Large intestine (tissue), 3 donors: ENCODE data around the gene ZNF652. TPM values are rescaled to one million over a fixed set of nuclear protein-coding genes. Genes with fewer than 3 reads are reported as not detected.

ENCODE experiments used
- DNase-seq, 2 donors: peaks; one replicate each; pipeline versions ENCODE4 v3.0.0 to v3.0.0-alpha.2; 2013
- H3K27ac ChIP-seq: one replicate; pipeline ENCODE4 v1.5.1; 2013; ENCODE audit warnings: low read length
- H3K27me3 ChIP-seq: 2 replicates; pipeline ENCODE4 v1.6.1; 2013; ENCODE audit warnings: low read length; ENCODE audit not compliant: control insufficient read depth, insufficient read depth
- H3K36me3 ChIP-seq: 2 replicates; pipeline ENCODE4 v1.6.1; 2013; ENCODE audit warnings: low read length; ENCODE audit not compliant: control insufficient read depth, insufficient read depth
- H3K4me1 ChIP-seq: one replicate; pipeline ENCODE4 v1.6.1; 2013; ENCODE audit warnings: low read length; ENCODE audit not compliant: control insufficient read depth, insufficient read depth
- H3K4me3 ChIP-seq: one replicate; pipeline ENCODE4 v1.5.1; 2013; ENCODE audit warnings: low read length
- H3K9me3 ChIP-seq: one replicate; pipeline ENCODE4 v1.6.1; 2013; ENCODE audit warnings: mild to moderate bottlenecking, low read depth, low read length, moderate library complexity; ENCODE audit not compliant: control insufficient read depth
- WGBS: methylation state at CpG from one replicate; pipeline ENCODE4 v1.1.5; 2013; ENCODE audit warnings: low lambda C conversion rate; ENCODE audit not compliant: insufficient coverage; 5-methylcytosine and 5-hydroxymethylcytosine counted together
- polyA plus RNA-seq: library from polyadenylated mRNA; unstranded; fragments of 120-200 nt; gene quantifications from one replicate; pipeline ENCODE4 v1.2.1, GENCODE V29; 2013

ZNF652 gene
- polyA plus RNA-seq, 1 donor: 20.1 TPM

GRCh38 chr17:49252148-49252695 is 109.8 kb downstream of the ZNF652 start:
- DNase-seq: peak in 1 of 2 donors; percentile 37
- no peaks in the 10 kb centered on the region for H3K36me3 ChIP-seq
- WGBS: no CpG with 5 or more reads among the region's 6 CpGs

GRCh38 chr17:49249890-49250522 is 112.0 kb downstream of the ZNF652 start:
- Histone ChIP-seq H3K27ac (no peak overlapping the region), H3K4me1 (no peaks in the 10 kb centered on the region), H3K4me3 (no peak overlapping the region), H3K9me3 (no peaks in the 10 kb centered on the region), H3K27me3 (no peaks in the 10 kb centered on the region), H3K36me3 (no peaks in the 10 kb centered on the region)
- DNase-seq: no peak
- no CpG with 5 or more reads among the region's 12 CpGs for WGBS

More at GRCh38 chr17:49252148-49252695, 109.8 kb downstream of the ZNF652 start:
- Histone ChIP-seq H3K27me3 (no peaks in the 10 kb centered on the region), H3K4me1 (no peaks in the 10 kb centered on the region), H3K27ac (no peak overlapping the region), H3K9me3 (no peaks in the 10 kb centered on the region), H3K4me3 (no peak overlapping the region)

GRCh38 chr17:49249292-49249794 is 112.7 kb downstream of the ZNF652 start:
- Histone ChIP-seq H3K9me3 (no peaks in the 10 kb centered on the region), H3K36me3 (no peaks in the 10 kb centered on the region), H3K4me3 (no peak overlapping the region), H3K4me1 (no peaks in the 10 kb centered on the region), H3K27me3 (no peaks in the 10 kb centered on the region), H3K27ac (no peak overlapping the region)
- DNase-seq: no peak
- no CpG with 5 or more reads among the region's 10 CpGs for WGBS

GRCh38 chr17:49247944-49248343 is 114.1 kb downstream of the ZNF652 start:
- no CpG with 5 or more reads among the region's 7 CpGs for WGBS
- no peak for DNase-seq
- H3K4me1 ChIP-seq: no peaks in the 10 kb centered on the region

GRCh38 chr17:49244839-49245238 is 117.2 kb downstream of the ZNF652 start:
- no CpG with 5 or more reads among the region's 4 CpGs for WGBS
- no peak for DNase-seq
- no peaks in the 10 kb centered on the region for H3K27me3 ChIP-seq
- H3K4me3 ChIP-seq: no peak overlapping the region
- H3K9me3 ChIP-seq: no peaks in the 10 kb centered on the region
- H3K27ac ChIP-seq: no peak overlapping the region
- H3K36me3 ChIP-seq: no peaks in the 10 kb centered on the region
- H3K4me1 ChIP-seq: no peaks in the 10 kb centered on the region

More at GRCh38 chr17:49247944-49248343, 114.1 kb downstream of the ZNF652 start:
- Histone ChIP-seq H3K9me3 (no peaks in the 10 kb centered on the region), H3K27me3 (no peaks in the 10 kb centered on the region), H3K27ac (no peak overlapping the region), H3K36me3 (no peaks in the 10 kb centered on the region), H3K4me3 (no peak overlapping the region)

Other genes starting within 250 kb of the ZNF652 start
- 2.6 TPM for gene B4GALNT2, start 229.5 kb downstream of the ZNF652 start, polyA plus RNA-seq
- 4.2 TPM for gene GNGT2, start 151.7 kb downstream of the ZNF652 start, polyA plus RNA-seq
- 9.3 TPM for gene ABI3, start 151.5 kb downstream of the ZNF652 start, polyA plus RNA-seq
- gene PHOSPHO1, start 131.5 kb downstream of the ZNF652 start, polyA plus RNA-seq: 2.3 TPM
- 160 TPM for gene PHB1, start 52.6 kb upstream of the ZNF652 start, polyA plus RNA-seq
- gene NGFR, start 133.0 kb upstream of the ZNF652 start, polyA plus RNA-seq: 20.4 TPM
- gene NXPH3, start 213.6 kb upstream of the ZNF652 start, polyA plus RNA-seq: 0.52 TPM